Activated CD4-positive, CD25-positive, alpha-beta regulatory T cell treated with anti-CD3 and anti-CD28 coated beads, Interleukin-2, amount 50 U/mL, for 16 hours (primary cell): ENCODE data around the gene CDK6.

Experiments used
- DNase-seq: peaks from one replicate; pipeline ENCODE4 v3.0.0-alpha.2; 2020; ENCODE audit warnings: low read depth, low spot score

Gene CDK6

GRCh38 chr7:92736870-92737269 is 99.5 kb downstream of the CDK6 start:
- DNase-seq: no peak

GRCh38 chr7:92735707-92736106 is 100.7 kb downstream of the CDK6 start:
- no peak for DNase-seq

GRCh38 chr7:92732316-92733036 is 103.9 kb downstream of the CDK6 start:
- DNase-seq: no peak

- no peak for DNase-seq
Measured at GRCh38 chr7:92731335-92732063, 104.9 kb downstream of the CDK6 start.

- no peak for DNase-seq
Measured at GRCh38 chr7:92730808-92731207, 105.6 kb downstream of the CDK6 start.

- no peak for DNase-seq
Measured at GRCh38 chr7:92729751-92730150, 106.6 kb downstream of the CDK6 start.

GRCh38 chr7:92729172-92729571 is 107.2 kb downstream of the CDK6 start:
- no peak for DNase-seq

- DNase-seq: no peak
Measured at GRCh38 chr7:92727755-92728154, 108.6 kb downstream of the CDK6 start.

- no peak for DNase-seq
Measured at GRCh38 chr7:92725161-92725925, 111.0 kb downstream of the CDK6 start.

GRCh38 chr7:92723943-92724342 is 112.4 kb downstream of the CDK6 start:
- DNase-seq: no peak

GRCh38 chr7:92723205-92723604 is 113.2 kb downstream of the CDK6 start:
- no peak for DNase-seq

GRCh38 chr7:92722541-92722940 is 113.8 kb downstream of the CDK6 start:
- DNase-seq: no peak

GRCh38 chr7:92720604-92721350 is 115.6 kb downstream of the CDK6 start:
- DNase-seq: no peak

GRCh38 chr7:92717993-92718716 is 118.2 kb downstream of the CDK6 start:
- peak; percentile 4 for DNase-seq

GRCh38 chr7:92717623-92717992 is 118.8 kb downstream of the CDK6 start:
- DNase-seq: no peak

GRCh38 chr7:92716825-92717580 is 119.4 kb downstream of the CDK6 start:
- DNase-seq: no peak

GRCh38 chr7:92715963-92716362 is 120.4 kb downstream of the CDK6 start:
- DNase-seq: no peak

GRCh38 chr7:92714767-92715166 is 121.6 kb downstream of the CDK6 start:
- no peak for DNase-seq

- DNase-seq: no peak
Measured at GRCh38 chr7:92714280-92714679, 122.1 kb downstream of the CDK6 start.

GRCh38 chr7:92709912-92710311 is 126.5 kb downstream of the CDK6 start:
- no peak for DNase-seq
